ENCODE measurements around the gene LRRC39.

Gene LRRC39

GRCh38 chr1:100107696-100108095, 70.4 kb downstream of the LRRC39 start:
- no peak for DNase-seq
- Histone ChIP-seq H3K27me3 (no peaks in the 10 kb centered on the region), H3K36me3 (peaks cover 42% of the 10 kb centered on the region), H3K4me1 (no peaks in the 10 kb centered on the region), H3K4me3 (ENCODE audit: low read depth, low read length) (no peak overlapping the region), H3K9me3 (no peaks in the 10 kb centered on the region)
- no peak for TF ChIP-seq CTCF (IDR thresholded peaks at IDR 0.05; ENCODE audit: low read depth, low read length)

- no peak for DNase-seq
- H3K4me1 ChIP-seq, result no peaks in the 10 kb centered on the region
- no peak overlapping the region for H3K4me3 ChIP-seq (ENCODE audit: low read depth, low read length)
- peaks cover 58% of the 10 kb centered on the region for H3K36me3 ChIP-seq
- H3K9me3 ChIP-seq, result no peaks in the 10 kb centered on the region
- TF ChIP-seq CTCF (IDR thresholded peaks at IDR 0.05; ENCODE audit: low read depth, low read length), result no peak
- no peaks in the 10 kb centered on the region for H3K27me3 ChIP-seq
Observed at GRCh38 chr1:100101564-100101963, 76.5 kb downstream of the LRRC39 start.

- no peak overlapping the region for H3K4me3 ChIP-seq (ENCODE audit: low read depth, low read length)
- no peak for TF ChIP-seq CTCF (IDR thresholded peaks at IDR 0.05; ENCODE audit: low read depth, low read length)
- H3K4me1 ChIP-seq, result no peaks in the 10 kb centered on the region
- no peaks in the 10 kb centered on the region for H3K27me3 ChIP-seq
- no peak for DNase-seq
- peaks cover 49% of the 10 kb centered on the region for H3K36me3 ChIP-seq
- no peaks in the 10 kb centered on the region for H3K9me3 ChIP-seq
Observed at GRCh38 chr1:100100202-100100601, 77.9 kb downstream of the LRRC39 start.

Data from BE2C (cell line).